OCI-LY1 (cell line): ENCODE data around the gene CACNG1.

Experiments
- H2AFZ ChIP-seq: fragments of 200-600 bp; sonication (generic), shearing (Covaris generic); 2 replicates; pipeline ENCODE4 v1.6.0; 2014; ENCODE audit warnings: antibody characterized with exemption, mild to moderate bottlenecking, low read length
- H3F3A ChIP-seq: fragments of 200-600 bp; sonication (generic), shearing (Covaris generic); 2 replicates; pipeline ENCODE4 v1.6.0; 2014; ENCODE audit warnings: mild to moderate bottlenecking, antibody characterized with exemption, low read length, moderate library complexity; ENCODE audit not compliant: insufficient read depth
- H3K27ac ChIP-seq: fragments of 200-600 bp; sonication (generic); 2 replicates; pipeline ENCODE4 v1.5.1; 2014; ENCODE audit warnings: low read length, mixed run types, mild to moderate bottlenecking, low read depth; ENCODE audit not compliant: poor library complexity, severe bottlenecking
- H3K27me3 ChIP-seq: fragments of 200-600 bp; sonication (generic); 2 replicates; pipeline ENCODE4 v1.6.0; 2014; ENCODE audit warnings: antibody characterized with exemption, mild to moderate bottlenecking, low read length, moderate library complexity; ENCODE audit not compliant: insufficient read depth
- H3K36me3 ChIP-seq: fragments of 200-600 bp; sonication (generic); 2 replicates; pipeline ENCODE4 v1.6.1; 2014; ENCODE audit warnings: mild to moderate bottlenecking, antibody characterized with exemption, low read length, moderate library complexity, mixed read lengths; ENCODE audit not compliant: insufficient read depth
- H3K4me1 ChIP-seq: fragments of 200-600 bp; sonication (generic); 2 replicates; pipeline ENCODE4 v1.5.1; 2014; ENCODE audit warnings: mild to moderate bottlenecking, low read length, moderate library complexity; ENCODE audit not compliant: insufficient read depth, severe bottlenecking
- H3K4me2 ChIP-seq: fragments of 200-600 bp; sonication (generic), shearing (Covaris generic); 2 replicates; pipeline ENCODE4 v1.6.1; 2014; ENCODE audit warnings: low read length
- H3K4me3 ChIP-seq: fragments of 200-600 bp; sonication (generic); 2 replicates; pipeline ENCODE4 v1.5.1; 2014; ENCODE audit warnings: low read length, low read depth, mild to moderate bottlenecking, mixed read lengths; ENCODE audit not compliant: poor library complexity, severe bottlenecking
- H3K79me2 ChIP-seq: fragments of 200-600 bp; shearing (Covaris generic); 2 replicates; pipeline ENCODE4 v1.6.1; 2016; ENCODE audit warnings: mixed run types, low read length, mixed read lengths; ENCODE audit not compliant: insufficient read depth
- H3K9ac ChIP-seq: fragments of 200-600 bp; sonication (generic), shearing (Covaris generic); 2 replicates; pipeline ENCODE4 v1.6.1; 2014; ENCODE audit warnings: mild to moderate bottlenecking, low read length, mixed read lengths
- H3K9me2 ChIP-seq: fragments of 200-600 bp; sonication (generic), shearing (Covaris generic); 2 replicates; pipeline ENCODE4 v1.6.1; 2014; ENCODE audit warnings: low read depth, mild to moderate bottlenecking, low read length, mixed read lengths
- H3K9me3 ChIP-seq: fragments of 200-600 bp; shearing (Covaris generic); 2 replicates; pipeline ENCODE4 v1.6.1; 2014; ENCODE audit warnings: low read length, mixed read lengths
- H4K20me1 ChIP-seq: fragments of 200-600 bp; sonication (generic), shearing (Covaris generic); 2 replicates; pipeline ENCODE4 v1.6.0; 2016; ENCODE audit warnings: mild to moderate bottlenecking, low read length; ENCODE audit not compliant: insufficient read depth
- EZH2 ChIP-seq: fragments of 200-600 bp; sonication (generic), shearing (Covaris generic); IDR thresholded peaks from 2 replicates; pipeline ENCODE4 v1.8.0; 2017; ENCODE audit warnings: borderline replicate concordance, mixed run types, mild to moderate bottlenecking, antibody characterized with exemption, low read length, moderate library complexity, mixed read lengths
- TF ChIP-seq, protein P1 (sequence below): fragments of 200-600 bp; sonication (generic), shearing (Covaris generic); IDR thresholded peaks from 2 replicates; pipeline ENCODE4 v1.5.1; 2017; ENCODE audit warnings: mild to moderate bottlenecking, antibody characterized with exemption, low read length, moderate library complexity, mixed read lengths

Gene CACNG1

DNA sequence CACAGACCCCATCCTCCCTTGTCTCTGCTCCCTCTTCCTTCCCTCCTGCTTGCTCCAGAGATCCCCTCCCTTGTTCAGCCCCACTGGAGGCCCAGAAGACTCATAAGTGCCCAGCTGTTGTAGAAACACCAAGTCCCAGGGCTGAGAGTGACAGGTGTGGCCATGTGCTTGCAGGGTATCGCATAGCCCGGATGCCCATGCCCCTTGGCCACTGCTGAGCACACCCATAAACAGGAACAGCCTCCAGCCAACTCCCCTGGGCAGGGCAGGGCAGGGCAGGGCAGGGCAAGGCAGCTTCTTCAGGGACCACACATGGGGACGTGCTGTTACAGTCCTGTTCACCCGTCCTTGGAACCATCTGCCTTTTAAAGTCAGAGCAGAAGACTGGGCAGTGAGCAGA, 2.0 kb downstream of the CACNG1 start:
- H3K4me3 ChIP-seq, result no peak overlapping the region
- no peaks in the 10 kb centered on the region; the same call in 1 of the 2 replicates for H3K36me3 ChIP-seq
- no peak overlapping the region for H3K27ac ChIP-seq
- H3K9me2 ChIP-seq, result no peaks in the 10 kb centered on the region
- TF ChIP-seq, protein P1, sequence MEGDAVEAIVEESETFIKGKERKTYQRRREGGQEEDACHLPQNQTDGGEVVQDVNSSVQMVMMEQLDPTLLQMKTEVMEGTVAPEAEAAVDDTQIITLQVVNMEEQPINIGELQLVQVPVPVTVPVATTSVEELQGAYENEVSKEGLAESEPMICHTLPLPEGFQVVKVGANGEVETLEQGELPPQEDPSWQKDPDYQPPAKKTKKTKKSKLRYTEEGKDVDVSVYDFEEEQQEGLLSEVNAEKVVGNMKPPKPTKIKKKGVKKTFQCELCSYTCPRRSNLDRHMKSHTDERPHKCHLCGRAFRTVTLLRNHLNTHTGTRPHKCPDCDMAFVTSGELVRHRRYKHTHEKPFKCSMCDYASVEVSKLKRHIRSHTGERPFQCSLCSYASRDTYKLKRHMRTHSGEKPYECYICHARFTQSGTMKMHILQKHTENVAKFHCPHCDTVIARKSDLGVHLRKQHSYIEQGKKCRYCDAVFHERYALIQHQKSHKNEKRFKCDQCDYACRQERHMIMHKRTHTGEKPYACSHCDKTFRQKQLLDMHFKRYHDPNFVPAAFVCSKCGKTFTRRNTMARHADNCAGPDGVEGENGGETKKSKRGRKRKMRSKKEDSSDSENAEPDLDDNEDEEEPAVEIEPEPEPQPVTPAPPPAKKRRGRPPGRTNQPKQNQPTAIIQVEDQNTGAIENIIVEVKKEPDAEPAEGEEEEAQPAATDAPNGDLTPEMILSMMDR, result no peak
- no peak for TF ChIP-seq EZH2
- H3K4me2 ChIP-seq, result no peak overlapping the region
- peaks cover 17% of the 10 kb centered on the region for H3K27me3 ChIP-seq
- H3K9me3 ChIP-seq, result peaks cover 13% of the 10 kb centered on the region; the same call in 1 of the 2 replicates
- no peaks in the 10 kb centered on the region for H3K4me1 ChIP-seq
- no peak overlapping the region for H2AFZ ChIP-seq
- H3K9ac ChIP-seq, result no peak overlapping the region
- H4K20me1 ChIP-seq, result no peaks in the 10 kb centered on the region
- no peaks in the 10 kb centered on the region for H3F3A ChIP-seq
- no peaks in the 10 kb centered on the region for H3K79me2 ChIP-seq

DNA sequence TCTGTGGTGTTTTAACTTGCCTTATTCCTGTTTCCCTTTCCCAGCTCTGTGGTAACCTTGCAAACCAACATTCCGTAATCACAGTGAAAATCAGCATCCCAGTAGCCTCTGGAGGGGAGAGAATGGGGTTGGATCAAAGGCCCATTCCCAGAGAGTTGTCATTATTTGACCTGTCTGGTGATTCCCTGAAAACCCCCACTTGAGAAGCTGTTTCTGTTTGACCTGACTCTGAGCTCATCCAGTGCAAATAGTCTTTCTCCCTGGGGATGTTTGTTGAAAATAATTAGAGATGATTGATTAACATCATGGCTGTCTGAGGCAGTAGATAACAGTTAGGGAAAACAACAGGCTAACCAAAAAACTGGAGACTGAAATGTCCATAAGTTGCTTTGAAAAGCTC, 3.0 kb downstream of the CACNG1 start:
- Histone ChIP-seq H3K27ac (no peak overlapping the region), H3K9me2 (no peaks in the 10 kb centered on the region), H3K27me3 (peaks cover 17% of the 10 kb centered on the region), H3K79me2 (no peaks in the 10 kb centered on the region), H3K4me3 (no peak overlapping the region), H4K20me1 (no peaks in the 10 kb centered on the region), H2AFZ (no peak overlapping the region), H3K4me1 (no peaks in the 10 kb centered on the region), H3K9me3 (peaks cover 13% of the 10 kb centered on the region; the same call in 1 of the 2 replicates), H3K4me2 (no peak overlapping the region), H3F3A (no peaks in the 10 kb centered on the region), H3K9ac (no peak overlapping the region), H3K36me3 (no peaks in the 10 kb centered on the region; the same call in 1 of the 2 replicates)
- TF ChIP-seq, protein P1, result no peak
- no peak for TF ChIP-seq EZH2

DNA sequence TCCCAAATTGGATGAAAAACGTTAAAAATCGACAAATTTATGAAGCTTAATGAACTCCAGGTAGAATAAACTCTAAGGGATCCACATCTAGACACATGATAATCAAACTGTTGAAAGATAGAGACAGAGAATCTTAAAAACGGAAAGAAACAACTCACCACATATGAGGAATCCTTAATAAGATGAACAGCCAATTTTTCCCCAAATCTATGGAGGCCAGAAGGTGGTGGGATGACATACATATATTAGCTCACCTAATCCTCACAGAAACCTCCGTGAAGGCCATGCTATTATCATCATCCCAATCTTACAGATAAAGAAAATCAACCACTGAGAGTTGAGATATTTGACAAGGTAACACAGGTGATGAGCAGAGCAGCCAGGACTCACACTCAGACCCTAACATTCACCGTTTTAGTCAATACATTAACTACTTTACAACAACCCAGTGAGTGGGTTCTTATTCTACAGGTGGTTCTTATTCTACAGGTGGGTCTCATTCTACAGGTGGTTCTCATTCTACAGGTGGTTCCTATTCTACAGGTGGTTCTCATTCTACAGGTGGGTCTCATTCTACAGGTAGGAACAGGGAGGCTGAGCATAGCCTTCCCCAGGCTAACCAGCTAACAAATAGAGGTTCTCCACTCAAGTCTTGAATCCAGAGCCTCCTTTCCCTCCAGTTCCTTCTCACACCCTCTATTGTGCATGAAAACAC, 4.8 kb downstream of the CACNG1 start:
- no peak overlapping the region for H3K27ac ChIP-seq
- H3K79me2 ChIP-seq, result no peaks in the 10 kb centered on the region
- no peak for TF ChIP-seq EZH2
- TF ChIP-seq, protein P1, result no peak
- H3K9me2 ChIP-seq, result no peaks in the 10 kb centered on the region
- no peaks in the 10 kb centered on the region for H3F3A ChIP-seq
- H3K4me1 ChIP-seq, result no peaks in the 10 kb centered on the region
- H3K4me3 ChIP-seq, result no peak overlapping the region
- no peaks in the 10 kb centered on the region for H4K20me1 ChIP-seq
- H3K4me2 ChIP-seq, result no peak overlapping the region
- peaks cover 17% of the 10 kb centered on the region; the same call in 1 of the 2 replicates for H3K27me3 ChIP-seq
- H3K9ac ChIP-seq, result no peak overlapping the region
- H3K9me3 ChIP-seq, result peaks cover 13% of the 10 kb centered on the region; the same call in 1 of the 2 replicates
- no peak overlapping the region for H2AFZ ChIP-seq
- no peaks in the 10 kb centered on the region; the same call in 1 of the 2 replicates for H3K36me3 ChIP-seq
